ENCODE data around the gene DYNC1LI2.

DNA sequence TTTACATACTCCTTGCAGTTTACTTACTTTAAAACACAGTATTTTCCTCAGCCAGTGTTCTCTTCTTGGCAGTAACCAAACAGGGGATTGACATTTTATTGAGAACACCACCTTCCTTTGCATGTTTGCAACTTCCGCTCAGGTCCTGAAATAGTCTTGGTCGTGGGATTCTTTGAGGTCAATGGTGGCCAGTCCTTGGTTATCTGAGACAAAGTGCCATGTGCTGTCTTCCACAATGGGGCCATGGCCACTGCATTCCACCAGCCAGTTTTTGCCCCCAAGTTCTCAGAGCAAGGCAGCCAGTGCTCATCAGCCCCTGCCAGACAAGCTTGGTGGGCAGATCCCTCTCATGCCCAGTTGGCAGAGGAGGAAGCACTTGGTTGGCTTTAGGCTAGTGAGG, 77.7 kb downstream of the DYNC1LI2 start:
- TF ChIP-seq CTCF (IDR thresholded peaks at IDR 0.05; ENCODE audit: low read depth, low read length): no peak
- no peak for TF ChIP-seq EZH2phosphoT487 (IDR thresholded peaks at IDR 0.05; ENCODE audit: low read depth)
